ENCODE data around the gene CELF2. TPM values are rescaled to one million over a fixed set of nuclear protein-coding genes. Genes with fewer than 3 reads are reported as not detected.

CELF2 gene
- total RNA-seq, 1 experiment from 2014 or later, result 0.27 TPM

DNA sequence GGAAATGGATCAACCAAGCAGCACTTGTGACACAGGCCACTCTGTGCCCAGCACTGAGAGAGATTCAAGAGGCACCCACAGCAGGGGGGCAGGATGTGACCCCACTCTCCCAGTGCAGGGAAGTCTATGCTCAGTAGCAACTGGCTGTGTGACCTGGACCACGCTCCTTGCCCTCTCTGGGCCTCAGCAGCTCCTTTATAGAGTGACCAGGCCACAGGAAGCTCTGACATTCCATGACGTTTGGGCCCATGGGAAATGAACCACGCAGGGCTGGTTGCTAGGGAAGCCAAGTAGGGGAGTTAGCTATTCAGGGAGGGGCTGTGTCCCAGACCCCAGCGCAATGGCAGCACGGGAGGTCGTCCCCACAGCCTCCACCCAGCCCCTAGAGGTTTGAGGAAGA lies 361.2 kb downstream of the CELF2 start:
- Mint-ChIP-seq H3K27me3 (ENCODE audit: insufficient read depth, unreplicated experiment) (peaks cover 3% of the 10 kb centered on the region), H3K4me3 (ENCODE audit: unreplicated experiment) (no peak overlapping the region), H3K27ac (ENCODE audit: unreplicated experiment) (no peak overlapping the region), H3K4me1 (ENCODE audit: low read depth, unreplicated experiment) (peaks cover 2% of the 10 kb centered on the region), H3K36me3 (ENCODE audit: insufficient read depth, unreplicated experiment) (no peaks in the 10 kb centered on the region), H3K9me3 (ENCODE audit: unreplicated experiment) (no peaks in the 10 kb centered on the region)
- CTCF ChIA-PET, result no interaction called here
- intact Hi-C loops (cut with micrococcal nuclease; ENCODE audit: unreplicated experiment), result no loop called here
- TF ChIP-seq, protein P1, sequence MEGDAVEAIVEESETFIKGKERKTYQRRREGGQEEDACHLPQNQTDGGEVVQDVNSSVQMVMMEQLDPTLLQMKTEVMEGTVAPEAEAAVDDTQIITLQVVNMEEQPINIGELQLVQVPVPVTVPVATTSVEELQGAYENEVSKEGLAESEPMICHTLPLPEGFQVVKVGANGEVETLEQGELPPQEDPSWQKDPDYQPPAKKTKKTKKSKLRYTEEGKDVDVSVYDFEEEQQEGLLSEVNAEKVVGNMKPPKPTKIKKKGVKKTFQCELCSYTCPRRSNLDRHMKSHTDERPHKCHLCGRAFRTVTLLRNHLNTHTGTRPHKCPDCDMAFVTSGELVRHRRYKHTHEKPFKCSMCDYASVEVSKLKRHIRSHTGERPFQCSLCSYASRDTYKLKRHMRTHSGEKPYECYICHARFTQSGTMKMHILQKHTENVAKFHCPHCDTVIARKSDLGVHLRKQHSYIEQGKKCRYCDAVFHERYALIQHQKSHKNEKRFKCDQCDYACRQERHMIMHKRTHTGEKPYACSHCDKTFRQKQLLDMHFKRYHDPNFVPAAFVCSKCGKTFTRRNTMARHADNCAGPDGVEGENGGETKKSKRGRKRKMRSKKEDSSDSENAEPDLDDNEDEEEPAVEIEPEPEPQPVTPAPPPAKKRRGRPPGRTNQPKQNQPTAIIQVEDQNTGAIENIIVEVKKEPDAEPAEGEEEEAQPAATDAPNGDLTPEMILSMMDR (IDR thresholded peaks at IDR 0.05; ENCODE audit: insufficient read depth in 1 of 2, low read depth in 1 of 2, low read length in 1 of 2, severe bottlenecking in 1 of 2, unreplicated experiment in 1 of 2), result no peak
- no peak for DNase-seq
- Histone ChIP-seq H3K9me3 (no peaks in the 10 kb centered on the region), H3K27me3 (replicated peaks; ENCODE audit: control insufficient read depth, insufficient read depth, low read length) (no peaks in the 10 kb centered on the region), H3K36me3 (ENCODE audit: control insufficient read depth, insufficient read depth, low read length) (no peaks in the 10 kb centered on the region), H3K4me3 (ENCODE audit: low read depth, low read length) (no peak overlapping the region), H3K4me1 (no peaks in the 10 kb centered on the region)
- POLR2A ChIA-PET, result no interaction called here
- BruUV-seq (replicated peaks), result no TSS peak

DNA sequence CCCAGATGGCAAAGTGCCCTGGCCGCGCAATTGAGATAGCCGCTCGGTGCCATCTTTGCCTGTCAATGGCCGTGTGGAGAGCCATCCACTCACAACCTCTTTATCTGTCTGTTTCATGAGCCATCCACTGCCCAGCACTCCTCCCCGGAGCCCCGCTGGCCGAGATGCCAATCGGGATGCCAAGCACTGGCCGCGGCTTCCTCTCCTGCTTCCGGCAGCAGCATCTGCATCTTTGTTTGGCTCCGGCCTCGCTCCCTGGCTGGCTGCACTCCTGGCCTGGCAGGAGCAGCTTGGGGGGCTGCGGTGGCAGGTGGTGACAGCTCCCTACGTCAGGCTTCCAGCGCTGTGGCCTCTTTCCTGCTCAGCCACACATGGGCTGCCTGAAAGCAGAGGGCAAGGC lies 362.1 kb downstream of the CELF2 start:
- no peak overlapping the region for H3K4me3 ChIP-seq (ENCODE audit: low read depth, low read length)
- TF ChIP-seq, protein P1 (IDR thresholded peaks at IDR 0.05; ENCODE audit: insufficient read depth in 1 of 2, low read depth in 1 of 2, low read length in 1 of 2, severe bottlenecking in 1 of 2, unreplicated experiment in 1 of 2), result no peak
- no peaks in the 10 kb centered on the region for H3K36me3 Mint-ChIP-seq (ENCODE audit: insufficient read depth, unreplicated experiment)

DNA sequence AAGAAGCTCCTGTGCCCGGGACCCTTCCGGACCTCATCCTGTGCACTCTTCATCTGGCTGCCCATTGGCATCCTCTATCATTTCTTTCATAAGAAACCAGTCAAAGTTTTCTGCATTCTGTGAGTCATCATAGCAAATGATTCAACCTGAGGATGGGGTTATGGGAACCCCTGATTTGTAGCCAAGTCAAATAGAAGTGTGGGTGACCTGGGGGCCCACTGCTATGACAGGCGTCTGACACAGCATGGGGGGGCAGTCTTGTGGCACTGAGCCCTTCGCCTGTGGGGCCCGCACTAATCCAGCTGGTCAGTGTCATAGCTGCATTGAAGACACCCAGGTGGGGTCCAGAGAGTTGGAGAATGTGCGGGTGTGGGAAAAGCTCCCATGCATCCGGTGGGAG lies 363.4 kb downstream of the CELF2 start:
- Mint-ChIP-seq H3K9me3 (ENCODE audit: unreplicated experiment) (no peaks in the 10 kb centered on the region), H3K27me3 (ENCODE audit: insufficient read depth, unreplicated experiment) (peaks cover 12% of the 10 kb centered on the region), H3K4me1 (ENCODE audit: low read depth, unreplicated experiment) (no peaks in the 10 kb centered on the region), H3K4me3 (ENCODE audit: unreplicated experiment) (no peak overlapping the region), H3K27ac (ENCODE audit: unreplicated experiment) (no peak overlapping the region), H3K36me3 (ENCODE audit: insufficient read depth, unreplicated experiment) (no peaks in the 10 kb centered on the region)
- no peak overlapping the region for H3K4me3 ChIP-seq (ENCODE audit: low read depth, low read length)
- BruUV-seq (replicated peaks), result no TSS peak
- H3K9me3 ChIP-seq, result no peaks in the 10 kb centered on the region
- intact Hi-C loops (cut with micrococcal nuclease; ENCODE audit: unreplicated experiment), result no loop called here
- TF ChIP-seq, protein P1 (IDR thresholded peaks at IDR 0.05; ENCODE audit: insufficient read depth in 1 of 2, low read depth in 1 of 2, low read length in 1 of 2, severe bottlenecking in 1 of 2, unreplicated experiment in 1 of 2), result no peak
- DNase-seq, result no peak
- no peaks in the 10 kb centered on the region for H3K36me3 ChIP-seq (ENCODE audit: control insufficient read depth, insufficient read depth, low read length)
- no peaks in the 10 kb centered on the region for H3K4me1 ChIP-seq
- no peaks in the 10 kb centered on the region for H3K27me3 ChIP-seq (replicated peaks; ENCODE audit: control insufficient read depth, insufficient read depth, low read length)
- POLR2A ChIA-PET, result no interaction called here
- CTCF ChIA-PET, result no interaction called here

More for the DNA sequence above, 362.1 kb downstream of the CELF2 start:
- ChIA-PET CTCF (no interaction called here), POLR2A (no interaction called here)
- intact Hi-C loops (cut with micrococcal nuclease; ENCODE audit: unreplicated experiment), result no loop called here
- Mint-ChIP-seq H3K4me3 (ENCODE audit: unreplicated experiment) (no peak overlapping the region), H3K27ac (ENCODE audit: unreplicated experiment) (no peak overlapping the region), H3K27me3 (ENCODE audit: insufficient read depth, unreplicated experiment) (peaks cover 7% of the 10 kb centered on the region), H3K9me3 (ENCODE audit: unreplicated experiment) (no peaks in the 10 kb centered on the region), H3K4me1 (ENCODE audit: low read depth, unreplicated experiment) (no peaks in the 10 kb centered on the region)
- no peaks in the 10 kb centered on the region for H3K36me3 ChIP-seq (ENCODE audit: control insufficient read depth, insufficient read depth, low read length)
- no peaks in the 10 kb centered on the region for H3K4me1 ChIP-seq
- H3K9me3 ChIP-seq, result no peaks in the 10 kb centered on the region
- no peak for DNase-seq
- no TSS peak for BruUV-seq (replicated peaks)
- H3K27me3 ChIP-seq (replicated peaks; ENCODE audit: control insufficient read depth, insufficient read depth, low read length), result no peaks in the 10 kb centered on the region
